ENCODE data around the gene P2RX7. TPM values are rescaled to one million over a fixed set of nuclear protein-coding genes. Genes with fewer than 3 reads are reported as not detected.

P2RX7 gene
- polyA plus RNA-seq, 1 experiment: 0.48 TPM

- POLR2A ChIA-PET: no interaction called here
Measured at GRCh38 chr12:121167232-121167820, 34.6 kb downstream of the P2RX7 start.

DNA sequence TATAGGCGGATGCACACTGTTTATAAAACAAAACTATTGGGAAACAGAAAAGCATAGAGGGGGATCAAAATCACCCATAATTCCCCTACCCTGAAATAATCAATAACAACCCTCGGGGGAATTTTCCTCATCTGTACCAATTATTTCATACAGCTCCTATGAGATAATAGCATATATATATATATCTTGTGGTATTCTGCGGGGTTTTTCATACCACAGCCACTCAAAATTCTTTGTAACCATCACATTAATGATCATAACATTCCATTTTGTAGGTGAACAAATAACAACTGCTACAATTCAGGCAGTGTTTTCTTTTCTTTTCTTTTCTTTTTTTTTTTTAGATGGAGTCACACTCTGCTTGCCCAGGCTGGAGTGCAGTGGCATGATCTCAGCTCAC is 35.3 kb downstream of the P2RX7 start:
- DNase-seq (ENCODE audit: low read depth, low spot score): no peak
- CTCF ChIA-PET: no interaction called here
- Histone ChIP-seq H3K9me3 (ENCODE audit: control insufficient read depth, insufficient read depth, low read length) (no peaks in the 10 kb centered on the region), H3K4me3 (ENCODE audit: low read depth, low read length) (no peak overlapping the region), H3K27me3 (ENCODE audit: control insufficient read depth, insufficient read depth, low read length) (peaks cover 7% of the 10 kb centered on the region), H3K27ac (ENCODE audit: low read depth, low read length) (no peak overlapping the region)
- TF ChIP-seq CTCF (IDR thresholded peaks at IDR 0.05; ENCODE audit: low read depth, low read length): no peak
- POLR2A ChIA-PET: no interaction called here

More at GRCh38 chr12:121167232-121167820, 34.6 kb downstream of the P2RX7 start:
- H3K27ac ChIP-seq (ENCODE audit: low read depth, low read length): no peak overlapping the region
- H3K27me3 ChIP-seq (ENCODE audit: control insufficient read depth, insufficient read depth, low read length): peaks cover 7% of the 10 kb centered on the region
- H3K4me3 ChIP-seq (ENCODE audit: low read depth, low read length): no peak overlapping the region
- H3K9me3 ChIP-seq (ENCODE audit: control insufficient read depth, insufficient read depth, low read length): no peaks in the 10 kb centered on the region
- no peak for TF ChIP-seq CTCF (IDR thresholded peaks at IDR 0.05; ENCODE audit: low read depth, low read length)
- CTCF ChIA-PET: no interaction called here
- DNase-seq (ENCODE audit: low read depth, low spot score): no peak

GRCh38 chr12:121170151-121170550 is 37.5 kb downstream of the P2RX7 start:
- DNase-seq (ENCODE audit: low read depth, low spot score): no peak
- H3K4me3 ChIP-seq (ENCODE audit: low read depth, low read length): no peak overlapping the region
- H3K9me3 ChIP-seq (ENCODE audit: control insufficient read depth, insufficient read depth, low read length): no peaks in the 10 kb centered on the region
- H3K27ac ChIP-seq (ENCODE audit: low read depth, low read length): no peak overlapping the region
- CTCF ChIA-PET: no interaction called here
- POLR2A ChIA-PET: no interaction called here
- no peak for TF ChIP-seq CTCF (IDR thresholded peaks at IDR 0.05; ENCODE audit: low read depth, low read length)
- H3K27me3 ChIP-seq (ENCODE audit: control insufficient read depth, insufficient read depth, low read length): peaks cover 8% of the 10 kb centered on the region

GRCh38 chr12:121170611-121171260 is 38.1 kb downstream of the P2RX7 start:
- Histone ChIP-seq H3K27ac (ENCODE audit: low read depth, low read length) (no peak overlapping the region), H3K9me3 (ENCODE audit: control insufficient read depth, insufficient read depth, low read length) (no peaks in the 10 kb centered on the region), H3K27me3 (ENCODE audit: control insufficient read depth, insufficient read depth, low read length) (peaks cover 7% of the 10 kb centered on the region), H3K4me3 (ENCODE audit: low read depth, low read length) (no peak overlapping the region)
- CTCF ChIA-PET: no interaction called here
- TF ChIP-seq CTCF (IDR thresholded peaks at IDR 0.05; ENCODE audit: low read depth, low read length): no peak
- DNase-seq (ENCODE audit: low read depth, low spot score): no peak
- POLR2A ChIA-PET: no interaction called here

DNA sequence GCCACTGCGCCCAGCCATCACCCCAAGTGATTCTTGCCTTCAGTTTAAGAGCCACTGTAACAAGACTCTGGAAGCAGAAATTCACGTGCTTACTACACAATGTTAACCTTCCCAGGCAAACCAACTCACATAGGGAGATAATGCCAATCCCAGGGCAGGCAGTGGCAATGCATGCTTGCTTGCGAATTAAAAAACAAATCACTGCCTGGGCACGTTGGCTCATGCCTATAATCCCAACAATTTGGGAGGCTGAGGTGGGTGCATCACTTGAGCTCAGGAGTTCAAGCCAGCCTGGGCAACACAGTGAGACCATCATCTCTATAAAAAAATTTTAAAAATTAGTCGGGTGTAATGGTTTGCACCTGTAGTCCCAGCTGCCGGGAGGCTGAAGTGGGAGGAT is 39.5 kb downstream of the P2RX7 start:
- ChIA-PET POLR2A (interaction anchor here (0.6 kb wide), 1 partner anchor 59 kb away, joined by 3 read pairs; no protein-coding TSS in a partner anchor), CTCF (no interaction called here)
- no peak for DNase-seq (ENCODE audit: low read depth, low spot score)
- Histone ChIP-seq H3K4me3 (ENCODE audit: low read depth, low read length) (no peak overlapping the region), H3K27ac (ENCODE audit: low read depth, low read length) (no peak overlapping the region), H3K9me3 (ENCODE audit: control insufficient read depth, insufficient read depth, low read length) (no peaks in the 10 kb centered on the region), H3K27me3 (ENCODE audit: control insufficient read depth, insufficient read depth, low read length) (peaks cover 4% of the 10 kb centered on the region)
- no peak for TF ChIP-seq CTCF (IDR thresholded peaks at IDR 0.05; ENCODE audit: low read depth, low read length)

All from AG04450 (cell line).